Neural progenitor cell (in vitro differentiated cells): Measurements from ENCODE around the gene PRPF31.

Experiments
- EZH2 ChIP-seq: fragments of 200-600 bp; sonication (generic); IDR thresholded peaks from 2 replicates; pipeline ENCODE4 v1.6.1; 2017; ENCODE audit warnings: antibody characterized with exemption, mild to moderate bottlenecking, moderate library complexity
- TF ChIP-seq, protein P1 (sequence below): fragments of 200-600 bp; sonication (generic); IDR thresholded peaks from 2 replicates; pipeline ENCODE4 v1.5.1; 2017; ENCODE audit warnings: antibody characterized with exemption, mild to moderate bottlenecking

GRCh38 chr19:54149021-54149812 is 33.7 kb downstream of the PRPF31 start:
- TF ChIP-seq, protein P1, sequence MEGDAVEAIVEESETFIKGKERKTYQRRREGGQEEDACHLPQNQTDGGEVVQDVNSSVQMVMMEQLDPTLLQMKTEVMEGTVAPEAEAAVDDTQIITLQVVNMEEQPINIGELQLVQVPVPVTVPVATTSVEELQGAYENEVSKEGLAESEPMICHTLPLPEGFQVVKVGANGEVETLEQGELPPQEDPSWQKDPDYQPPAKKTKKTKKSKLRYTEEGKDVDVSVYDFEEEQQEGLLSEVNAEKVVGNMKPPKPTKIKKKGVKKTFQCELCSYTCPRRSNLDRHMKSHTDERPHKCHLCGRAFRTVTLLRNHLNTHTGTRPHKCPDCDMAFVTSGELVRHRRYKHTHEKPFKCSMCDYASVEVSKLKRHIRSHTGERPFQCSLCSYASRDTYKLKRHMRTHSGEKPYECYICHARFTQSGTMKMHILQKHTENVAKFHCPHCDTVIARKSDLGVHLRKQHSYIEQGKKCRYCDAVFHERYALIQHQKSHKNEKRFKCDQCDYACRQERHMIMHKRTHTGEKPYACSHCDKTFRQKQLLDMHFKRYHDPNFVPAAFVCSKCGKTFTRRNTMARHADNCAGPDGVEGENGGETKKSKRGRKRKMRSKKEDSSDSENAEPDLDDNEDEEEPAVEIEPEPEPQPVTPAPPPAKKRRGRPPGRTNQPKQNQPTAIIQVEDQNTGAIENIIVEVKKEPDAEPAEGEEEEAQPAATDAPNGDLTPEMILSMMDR, result no peak
- no peak for TF ChIP-seq EZH2
